Left renal pelvis (tissue), 4 donors: ENCODE measurements around the gene DNAH8. TPM values are rescaled to one million over a fixed set of nuclear protein-coding genes. Genes with fewer than 3 reads are reported as not detected.

ENCODE experiments used
- DNase-seq, 4 donors: peaks; one replicate each; pipeline ENCODE4 v3.0.0-alpha.2; 2013; ENCODE audit warnings: low read depth in 4 of 4, low spot score in 3 of 4
- polyA plus RNA-seq, 4 donors: library from polyadenylated mRNA; unstranded; fragments of 120-200 nt; gene quantifications; one replicate each; pipeline ENCODE4 v1.2.1, GENCODE V29; 2013; ENCODE audit not compliant: insufficient read length in 4 of 4

The DNAH8 gene
- polyA plus RNA-seq, 4 donors, result 0.15 to 0.77 (median 0.46) TPM

GRCh38 chr6:39043776-39044175, 328.7 kb downstream of the DNAH8 start:
- DNase-seq, result no peak

GRCh38 chr6:39044181-39044580, 329.1 kb downstream of the DNAH8 start:
- DNase-seq, result no peak

- no peak for DNase-seq
Measured at GRCh38 chr6:39047434-39048327, 332.6 kb downstream of the DNAH8 start.

GRCh38 chr6:39048481-39049399, 333.6 kb downstream of the DNAH8 start, which contains the start of gene GLP1R:
Gene GLP1R, plus strand, starts transcription at chr6:39048781. Its CDS starts 60 bp downstream, at chr6:39048841.
- DNase-seq, result no peak

- DNase-seq, result no peak
Measured at GRCh38 chr6:39049575-39050283, 334.6 kb downstream of the DNAH8 start.

- no peak for DNase-seq
Measured at GRCh38 chr6:39050453-39051112, 335.5 kb downstream of the DNAH8 start.

- DNase-seq, result no peak
Measured at GRCh38 chr6:39051399-39052122, 336.4 kb downstream of the DNAH8 start.

GRCh38 chr6:39053016-39053624, 338.0 kb downstream of the DNAH8 start:
- DNase-seq, result no peak

GRCh38 chr6:39053854-39054576, 338.9 kb downstream of the DNAH8 start:
- DNase-seq, result no peak

GRCh38 chr6:39054577-39055142, 339.5 kb downstream of the DNAH8 start:
- DNase-seq, result no peak

- no peak for DNase-seq
Measured at GRCh38 chr6:39055661-39056060, 340.6 kb downstream of the DNAH8 start.

- DNase-seq, result no peak
Measured at GRCh38 chr6:39056191-39056590, 341.1 kb downstream of the DNAH8 start.

GRCh38 chr6:39056681-39057080, 341.6 kb downstream of the DNAH8 start:
- no peak for DNase-seq

- DNase-seq, result no peak
Measured at GRCh38 chr6:39057251-39058155, 342.4 kb downstream of the DNAH8 start.

GRCh38 chr6:39058471-39059147, 343.5 kb downstream of the DNAH8 start:
- DNase-seq, result no peak

- DNase-seq, result no peak
Measured at GRCh38 chr6:39059496-39060310, 344.6 kb downstream of the DNAH8 start.
